ENCODE results near the gene OR10K2. TPM values are rescaled to one million over a fixed set of nuclear protein-coding genes. Genes with fewer than 3 reads are reported as not detected.
"Not testable (repeated sequence)": the region's sequence is repeated elsewhere in the genome, so short reads cannot be mapped to it uniquely, and the experiment has no call there.

The OR10K2 gene, protein sequence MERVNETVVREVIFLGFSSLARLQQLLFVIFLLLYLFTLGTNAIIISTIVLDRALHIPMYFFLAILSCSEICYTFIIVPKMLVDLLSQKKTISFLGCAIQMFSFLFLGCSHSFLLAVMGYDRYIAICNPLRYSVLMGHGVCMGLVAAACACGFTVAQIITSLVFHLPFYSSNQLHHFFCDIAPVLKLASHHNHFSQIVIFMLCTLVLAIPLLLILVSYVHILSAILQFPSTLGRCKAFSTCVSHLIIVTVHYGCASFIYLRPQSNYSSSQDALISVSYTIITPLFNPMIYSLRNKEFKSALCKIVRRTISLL
- total RNA-seq: not detected

DNA sequence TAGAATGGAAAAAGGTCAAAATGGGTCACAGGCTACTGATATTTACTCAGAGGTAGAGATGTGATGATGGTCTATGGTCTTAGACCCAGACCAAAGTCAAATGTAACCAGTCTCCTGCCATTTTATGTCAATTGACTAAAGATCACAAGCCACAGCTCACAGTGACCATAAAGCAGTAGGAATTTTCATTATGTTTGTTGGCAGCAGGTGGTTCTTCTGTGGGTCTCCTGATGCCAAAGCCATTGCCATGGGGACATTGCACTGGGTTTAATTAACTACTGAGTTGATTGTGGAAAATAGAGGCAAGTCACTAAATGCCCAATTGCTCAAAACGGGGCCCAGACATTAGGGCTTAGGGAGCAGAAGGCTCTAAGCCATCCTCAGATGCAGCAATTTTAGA lies at the start of gene OR10K2:
Gene OR10K2, minus strand, starts transcription at position 101 of the 400 bp plus-strand sequence. CDS start 5,371 bp downstream, outside the sequence.
- no peak for DNase-seq
- POLR2A ChIA-PET: no interaction called here
- ATAC-seq (ENCODE audit: low read depth): no peak
- peaks cover 6% of the 10 kb centered on the region for H3K27me3 Mint-ChIP-seq
- no peak within 1 kb of the TSS for H3K27ac Mint-ChIP-seq
- peaks cover 2% of the 10 kb centered on the region for H3K9me3 Mint-ChIP-seq
- H3K4me3 Mint-ChIP-seq: no peak within 1 kb of the TSS
- no peaks in the 10 kb centered on the region for H3K4me1 Mint-ChIP-seq
- H3K36me3 Mint-ChIP-seq: no peaks in the 10 kb centered on the region

DNA sequence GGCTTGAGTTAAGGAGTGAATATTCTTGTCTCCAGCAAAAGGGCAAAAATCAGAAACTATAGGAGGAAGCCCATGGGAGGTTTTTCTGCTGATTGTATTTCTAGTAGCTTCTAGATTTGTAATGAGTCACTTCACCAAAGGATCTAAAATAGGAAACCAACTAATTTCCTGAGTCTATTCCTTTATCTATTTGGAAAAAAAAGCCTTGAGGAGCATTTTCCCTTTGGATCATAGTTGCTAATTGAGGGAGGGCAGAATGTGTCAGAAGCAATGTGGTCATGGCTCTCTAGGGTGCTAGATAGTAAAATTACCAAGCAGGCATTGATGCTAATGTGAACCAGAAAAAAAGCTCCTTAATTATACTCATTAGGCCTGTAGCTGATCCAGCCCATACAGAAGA lies 45.9 kb upstream of the OR10K2 start, which contains the start of gene OR10R2:
Gene OR10R2, plus strand, starts transcription at position 301 of the 400 bp plus-strand sequence. CDS start 106 bp downstream, outside the sequence.
- Mint-ChIP-seq H3K4me3 (no peak within 1 kb of the TSS), H3K9me3 (no peaks in the 10 kb centered on the region), H3K36me3 (no peaks in the 10 kb centered on the region), H3K27me3 (peaks cover 5% of the 10 kb centered on the region), H3K4me1 (no peaks in the 10 kb centered on the region), H3K27ac (no peak within 1 kb of the TSS)
- POLR2A ChIA-PET: no interaction called here
- no peak for ATAC-seq (ENCODE audit: low read depth)
- no peak for DNase-seq

DNA sequence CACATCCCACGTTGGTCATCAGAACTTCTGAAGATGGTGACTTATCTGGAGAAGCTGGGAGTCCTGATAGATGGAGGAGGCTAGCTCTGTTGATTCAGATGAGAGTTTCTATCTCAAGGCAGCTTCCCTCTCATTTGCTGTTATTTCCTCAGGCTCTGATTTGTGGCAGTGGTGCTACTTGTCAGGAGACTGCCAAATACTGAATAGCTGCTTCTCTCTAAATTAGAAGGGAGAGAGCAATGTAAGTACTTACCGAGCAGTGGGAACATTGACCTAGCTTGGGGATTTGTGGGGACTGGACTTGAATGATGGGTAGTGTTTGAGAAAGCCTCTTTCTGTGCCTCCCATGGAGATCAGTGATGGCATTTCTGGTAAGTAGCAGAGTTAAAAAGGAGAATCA lies 35.5 kb upstream of the OR10K2 start, which contains the start of gene OR10K1:
Gene OR10K1, plus strand, starts transcription at position 301 of the 400 bp plus-strand sequence. CDS start 3,728 bp downstream, outside the sequence.
- no peak for ATAC-seq (ENCODE audit: low read depth)

DNA sequence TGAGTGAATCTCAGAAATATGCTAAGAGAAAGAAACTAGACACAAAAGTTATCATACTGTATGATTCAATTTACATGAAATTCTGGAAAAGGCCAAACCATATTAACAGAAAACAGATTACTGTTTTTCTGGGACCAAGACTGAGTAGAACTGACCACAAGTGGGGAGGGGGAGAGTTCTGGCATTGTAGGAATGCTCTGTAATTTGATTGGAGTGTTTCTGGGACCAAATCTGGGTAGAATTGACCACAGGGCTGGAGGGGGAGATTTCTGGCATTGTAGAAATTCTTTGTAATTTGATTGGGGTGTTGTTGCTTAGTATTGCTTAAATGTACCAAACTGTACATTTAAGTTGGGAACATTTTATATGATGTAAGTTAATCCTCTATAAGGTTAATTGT lies 32.2 kb upstream of the OR10K2 start:
- H3K36me3 Mint-ChIP-seq: no peaks in the 10 kb centered on the region
- DNase-seq (no peak), ATAC-seq (ENCODE audit: low read depth) (no peak)
- peaks cover 1% of the 10 kb centered on the region for H3K9me3 Mint-ChIP-seq
- POLR2A ChIA-PET: no interaction called here
- no peak overlapping the region for H3K4me3 Mint-ChIP-seq
- H3K4me1 Mint-ChIP-seq: no peaks in the 10 kb centered on the region
- no peak overlapping the region for H3K27ac Mint-ChIP-seq
- H3K27me3 Mint-ChIP-seq: no peaks in the 10 kb centered on the region

More for the DNA sequence above, 35.5 kb upstream of the OR10K2 start, which contains the start of gene OR10K1:
- Mint-ChIP-seq H3K4me1 (no peaks in the 10 kb centered on the region), H3K27me3 (no peaks in the 10 kb centered on the region), H3K36me3 (no peaks in the 10 kb centered on the region), H3K9me3 (no peaks in the 10 kb centered on the region), H3K4me3 (no peak within 1 kb of the TSS), H3K27ac (no peak within 1 kb of the TSS)
- POLR2A ChIA-PET: no interaction called here
- no peak for DNase-seq

DNA sequence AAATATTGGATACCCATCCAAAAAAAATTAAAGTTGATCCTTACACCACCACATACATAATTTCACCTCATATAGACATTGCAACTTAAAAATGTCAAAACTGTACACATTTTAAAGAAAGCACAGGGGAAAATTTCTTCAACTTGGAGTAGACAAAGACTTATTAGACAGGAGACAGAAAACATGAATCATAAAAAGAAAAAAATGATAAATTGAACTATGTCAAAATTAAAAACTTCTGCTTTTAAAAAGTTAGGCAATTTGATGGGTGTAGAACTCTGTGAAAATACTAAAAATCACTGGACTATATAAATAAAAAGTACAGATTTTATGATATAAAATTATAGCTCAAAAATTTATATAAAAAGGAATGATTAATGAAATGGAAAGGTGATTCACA lies 31.2 kb upstream of the OR10K2 start:
- ATAC-seq (ENCODE audit: low read depth) (no peak), DNase-seq (no peak)
- Mint-ChIP-seq H3K36me3 (no peaks in the 10 kb centered on the region), H3K27me3 (no peaks in the 10 kb centered on the region), H3K9me3 (peaks cover 1% of the 10 kb centered on the region), H3K27ac (no peak overlapping the region), H3K4me3 (no peak overlapping the region), H3K4me1 (no peaks in the 10 kb centered on the region)
- POLR2A ChIA-PET: no interaction called here

DNA sequence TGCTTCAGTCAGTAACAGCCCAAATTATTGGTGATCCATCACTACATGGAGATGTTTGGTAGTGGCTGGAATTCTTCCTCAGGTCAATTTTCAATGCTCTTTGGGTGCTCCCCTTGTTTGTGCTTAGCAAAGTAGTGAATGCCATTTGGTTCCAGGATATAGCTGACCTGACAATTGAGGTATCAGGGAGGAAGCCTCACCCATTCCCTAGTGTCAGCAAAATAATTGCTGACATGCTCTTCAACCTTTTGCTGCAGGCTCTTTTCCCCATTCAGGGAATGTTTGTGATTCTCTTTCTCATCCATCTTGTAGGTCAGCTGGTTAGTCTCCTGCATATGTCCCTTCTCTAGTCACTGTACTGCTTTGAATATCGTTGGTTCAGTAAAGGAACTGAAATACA lies 28.5 kb upstream of the OR10K2 start:
- Mint-ChIP-seq H3K4me1 (no peaks in the 10 kb centered on the region), H3K36me3 (no peaks in the 10 kb centered on the region), H3K4me3 (no peak overlapping the region), H3K27me3 (no peaks in the 10 kb centered on the region), H3K27ac (no peak overlapping the region), H3K9me3 (peaks cover 1% of the 10 kb centered on the region)
- POLR2A ChIA-PET: no interaction called here
- DNase-seq: no peak
- ATAC-seq (ENCODE audit: low read depth): no peak

DNA sequence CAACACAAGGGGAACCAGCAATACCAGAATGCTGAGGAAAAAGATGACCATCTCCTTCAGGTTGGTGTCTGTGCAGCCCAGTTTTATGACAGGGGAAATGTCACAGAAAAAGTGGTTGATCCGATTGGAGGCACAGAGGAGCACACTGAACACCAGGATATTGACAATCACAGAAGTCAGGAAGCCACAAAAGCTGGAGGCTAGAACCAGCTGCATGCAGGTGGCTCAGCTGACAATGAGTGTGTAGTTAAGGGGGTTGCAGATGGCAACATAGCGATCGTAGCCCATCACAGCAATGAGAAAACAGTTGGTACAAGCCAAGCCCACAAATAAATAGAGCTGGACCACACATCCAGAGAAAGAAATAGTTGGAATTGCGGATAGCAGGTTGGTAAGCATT lies 19.3 kb upstream of the OR10K2 start:
- Mint-ChIP-seq H3K9me3 (no peaks in the 10 kb centered on the region), H3K4me1 (no peaks in the 10 kb centered on the region), H3K4me3 (no peak overlapping the region), H3K27ac (no peak overlapping the region), H3K27me3 (no peaks in the 10 kb centered on the region), H3K36me3 (no peaks in the 10 kb centered on the region)
- POLR2A ChIA-PET: no interaction called here
- no peak for ATAC-seq (ENCODE audit: low read depth)
- DNase-seq: no peak

DNA sequence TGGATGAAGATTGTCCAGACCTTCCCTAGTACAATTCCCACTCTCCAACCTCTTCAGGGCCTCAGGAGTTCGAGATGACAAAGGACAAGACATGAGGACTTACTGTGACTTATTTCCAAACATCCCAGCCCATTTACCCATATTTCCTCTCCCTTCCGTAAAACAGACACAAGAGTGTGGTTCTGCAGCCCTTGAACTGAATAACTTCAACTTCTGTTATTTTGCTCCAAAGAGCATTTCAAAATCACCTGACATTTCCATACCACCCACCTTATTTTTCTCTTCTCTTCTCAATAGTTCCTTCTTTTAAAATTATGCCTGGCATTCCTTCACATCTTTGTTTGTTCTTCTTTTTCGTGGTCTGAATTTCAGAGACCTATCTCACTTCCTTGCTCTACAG lies 8.7 kb upstream of the OR10K2 start:
- peaks cover 3% of the 10 kb centered on the region for H3K9me3 Mint-ChIP-seq
- peaks cover 9% of the 10 kb centered on the region for H3K27me3 Mint-ChIP-seq
- POLR2A ChIA-PET: no interaction called here
- no peak for ATAC-seq (ENCODE audit: low read depth)
- H3K4me1 Mint-ChIP-seq: no peaks in the 10 kb centered on the region
- no peaks in the 10 kb centered on the region for H3K36me3 Mint-ChIP-seq
- no peak overlapping the region for H3K4me3 Mint-ChIP-seq
- H3K27ac Mint-ChIP-seq: no peak overlapping the region
- DNase-seq: no peak

DNA sequence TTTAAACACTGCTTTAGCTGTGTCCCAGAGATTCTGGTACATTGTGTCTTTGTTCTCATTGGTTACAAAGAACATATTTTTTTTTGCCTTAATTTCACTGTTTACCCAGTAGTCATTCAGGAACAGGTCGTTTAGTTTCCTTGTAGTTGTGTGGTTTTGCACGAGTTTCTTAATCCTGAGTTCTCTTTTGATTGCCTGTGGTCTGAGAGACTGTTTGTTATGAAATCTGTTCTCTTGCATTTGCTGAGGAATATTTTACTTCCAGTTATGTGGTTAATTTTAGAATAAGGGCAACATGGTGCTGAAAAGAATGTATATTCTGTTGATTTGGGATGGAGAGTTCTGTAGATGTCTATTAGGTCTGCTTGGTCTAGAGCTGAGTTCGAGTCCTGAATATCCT lies 4.1 kb upstream of the OR10K2 start:
- H3K36me3 Mint-ChIP-seq; H3K27ac Mint-ChIP-seq; H3K9me3 Mint-ChIP-seq; H3K27me3 Mint-ChIP-seq; POLR2A ChIA-PET; H3K4me3 Mint-ChIP-seq; ATAC-seq (ENCODE audit: low read depth); H3K4me1 Mint-ChIP-seq; DNase-seq: not testable (repeated sequence)

DNA sequence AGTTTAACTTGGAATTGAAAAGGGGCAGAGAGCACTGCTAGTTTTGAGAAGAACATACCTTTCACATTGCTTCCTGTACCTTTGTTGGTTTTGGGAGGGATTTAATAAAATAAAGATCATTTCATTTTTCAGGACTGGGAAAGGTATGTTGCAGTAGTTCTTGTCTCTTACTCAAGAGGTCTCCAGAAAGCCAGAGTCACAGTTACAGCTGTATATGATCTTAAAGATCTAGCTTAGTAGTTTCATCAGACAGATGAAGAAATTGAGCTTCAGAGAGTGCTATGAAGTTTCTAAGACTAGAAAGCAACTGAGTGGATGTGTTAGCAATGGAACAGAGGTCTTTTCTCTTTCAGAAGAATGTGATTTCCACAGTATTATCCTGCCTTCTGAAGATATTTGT lies 1.0 kb downstream of the OR10K2 start:
- H3K4me1 Mint-ChIP-seq: no peaks in the 10 kb centered on the region
- POLR2A ChIA-PET: no interaction called here
- no peaks in the 10 kb centered on the region for H3K9me3 Mint-ChIP-seq
- H3K27me3 Mint-ChIP-seq: peaks cover 7% of the 10 kb centered on the region
- no peaks in the 10 kb centered on the region for H3K36me3 Mint-ChIP-seq
- H3K4me3 Mint-ChIP-seq: no peak overlapping the region
- ATAC-seq (ENCODE audit: low read depth): no peak
- no peak for DNase-seq
- H3K27ac Mint-ChIP-seq: no peak overlapping the region

DNA sequence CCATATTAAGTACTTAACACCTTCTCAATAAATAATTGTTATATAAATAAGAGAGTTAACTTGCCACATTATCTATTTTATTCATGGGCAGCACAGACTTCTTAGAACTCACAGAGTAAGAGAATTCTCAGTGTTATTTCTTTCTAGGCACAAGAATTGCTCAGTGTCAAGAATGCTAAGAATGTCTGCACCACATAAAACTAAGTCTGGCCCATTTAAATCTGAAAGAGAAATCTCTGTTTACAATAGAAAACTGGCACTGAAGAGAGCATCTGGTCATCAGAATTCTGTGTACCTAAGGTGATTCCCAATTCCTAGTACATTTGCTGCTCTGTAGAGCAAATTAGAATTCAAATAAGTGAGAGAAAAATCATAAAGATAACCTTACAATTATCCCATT lies 3.8 kb downstream of the OR10K2 start:
- Mint-ChIP-seq H3K4me1 (no peaks in the 10 kb centered on the region), H3K36me3 (no peaks in the 10 kb centered on the region), H3K27ac (no peak overlapping the region), H3K9me3 (no peaks in the 10 kb centered on the region), H3K4me3 (no peak overlapping the region), H3K27me3 (peaks cover 5% of the 10 kb centered on the region)
- ATAC-seq (ENCODE audit: low read depth) (no peak), DNase-seq (no peak)
- POLR2A ChIA-PET: no interaction called here

DNA sequence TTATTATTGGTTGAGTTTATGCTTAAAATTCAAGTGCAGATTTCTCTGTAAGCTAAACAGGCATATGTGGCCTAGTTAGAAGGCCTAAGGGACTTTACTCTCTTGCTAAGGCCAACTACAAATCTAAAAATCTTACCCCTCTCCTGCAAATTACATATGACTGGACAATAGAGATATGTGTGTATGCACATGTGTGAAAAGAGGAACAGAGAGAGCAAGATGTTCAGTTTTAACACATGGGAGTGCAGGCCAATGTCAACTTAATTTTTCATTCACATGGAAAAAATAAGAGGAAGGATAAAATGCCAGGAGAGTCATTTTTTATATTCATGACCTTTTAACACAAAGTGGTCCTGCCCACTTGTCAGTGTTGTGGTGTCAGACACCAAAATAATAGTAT lies 8.5 kb downstream of the OR10K2 start:
- Mint-ChIP-seq H3K9me3 (no peaks in the 10 kb centered on the region), H3K27me3 (peaks cover 9% of the 10 kb centered on the region), H3K27ac (no peak overlapping the region), H3K36me3 (no peaks in the 10 kb centered on the region), H3K4me3 (no peak overlapping the region), H3K4me1 (no peaks in the 10 kb centered on the region)
- ATAC-seq (ENCODE audit: low read depth) (no peak), DNase-seq (no peak)
- POLR2A ChIA-PET: no interaction called here

DNA sequence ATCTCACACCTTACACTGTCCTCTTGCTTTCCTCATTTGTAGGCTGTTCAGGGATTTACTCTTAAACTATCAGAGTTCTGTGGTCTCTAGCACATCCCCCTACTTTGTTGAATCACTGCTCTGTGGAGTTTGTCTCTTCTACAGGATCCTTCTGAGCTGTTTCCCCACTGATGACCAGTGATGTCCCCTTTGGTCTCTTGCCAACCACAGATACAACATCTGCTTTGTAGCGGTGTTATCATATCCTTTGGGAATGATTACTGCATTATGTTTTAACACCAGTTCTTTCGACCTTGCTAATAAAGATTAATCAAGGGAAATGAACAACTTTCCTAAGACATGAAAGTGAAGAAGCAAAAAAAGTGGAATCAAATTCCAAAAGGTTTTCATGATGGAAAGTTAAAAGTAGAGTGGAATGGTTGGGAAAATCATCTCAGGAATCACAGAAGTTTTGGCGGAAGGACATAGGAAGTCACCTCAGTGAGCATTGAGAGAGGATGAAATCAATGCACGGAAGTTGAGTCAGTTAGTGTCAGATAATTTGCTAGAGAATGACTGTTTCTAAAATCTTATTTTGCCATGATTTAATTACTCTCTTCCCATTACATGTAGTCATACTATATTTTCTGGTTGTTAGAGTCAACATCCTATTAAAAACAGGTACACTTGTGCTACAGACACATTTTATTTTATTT lies 11.2 kb downstream of the OR10K2 start:
- POLR2A ChIA-PET: no interaction called here
- H3K27me3 Mint-ChIP-seq: peaks cover 6% of the 10 kb centered on the region
- H3K4me3 Mint-ChIP-seq: no peak overlapping the region
- H3K9me3 Mint-ChIP-seq: no peaks in the 10 kb centered on the region
- DNase-seq (no peak), ATAC-seq (ENCODE audit: low read depth) (no peak)
- H3K27ac Mint-ChIP-seq: no peak overlapping the region
- no peaks in the 10 kb centered on the region for H3K4me1 Mint-ChIP-seq
- no peaks in the 10 kb centered on the region for H3K36me3 Mint-ChIP-seq

DNA sequence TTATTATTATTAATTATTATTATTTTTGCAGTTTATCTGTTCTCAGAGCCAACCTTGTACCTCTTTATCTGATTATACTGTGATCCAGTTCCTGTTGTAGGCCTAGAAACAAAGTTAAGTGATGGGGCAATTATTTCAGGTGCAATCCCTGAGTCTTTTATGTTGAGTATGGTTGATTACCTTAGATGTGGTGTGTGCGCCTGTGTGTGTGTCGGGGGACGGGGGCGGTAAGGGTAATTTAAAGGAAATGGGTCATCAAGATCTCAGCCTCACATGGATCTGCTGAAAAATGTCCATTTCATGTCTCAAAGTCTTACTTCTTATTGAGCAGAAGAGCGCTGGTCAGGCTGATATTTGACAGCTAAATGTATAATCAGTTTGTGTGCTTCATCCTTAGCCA lies 18.9 kb downstream of the OR10K2 start:
- POLR2A ChIA-PET: no interaction called here
- Mint-ChIP-seq H3K27ac (no peak overlapping the region), H3K36me3 (no peaks in the 10 kb centered on the region), H3K27me3 (peaks cover 2% of the 10 kb centered on the region), H3K4me3 (no peak overlapping the region), H3K9me3 (no peaks in the 10 kb centered on the region), H3K4me1 (no peaks in the 10 kb centered on the region)
- ATAC-seq (ENCODE audit: low read depth) (no peak), DNase-seq (no peak)
